ENCODE measurements around the gene PRPF19. TPM values are rescaled to one million over a fixed set of nuclear protein-coding genes. Genes with fewer than 3 reads are reported as not detected.

PRPF19 gene
- total and polyA plus RNA-seq, 9 of the 15 experiments (the other 6 are each of a cell fraction or from before 2014, with no cell fraction given): 9.4 to 212 (median 73.2) TPM

DNA sequence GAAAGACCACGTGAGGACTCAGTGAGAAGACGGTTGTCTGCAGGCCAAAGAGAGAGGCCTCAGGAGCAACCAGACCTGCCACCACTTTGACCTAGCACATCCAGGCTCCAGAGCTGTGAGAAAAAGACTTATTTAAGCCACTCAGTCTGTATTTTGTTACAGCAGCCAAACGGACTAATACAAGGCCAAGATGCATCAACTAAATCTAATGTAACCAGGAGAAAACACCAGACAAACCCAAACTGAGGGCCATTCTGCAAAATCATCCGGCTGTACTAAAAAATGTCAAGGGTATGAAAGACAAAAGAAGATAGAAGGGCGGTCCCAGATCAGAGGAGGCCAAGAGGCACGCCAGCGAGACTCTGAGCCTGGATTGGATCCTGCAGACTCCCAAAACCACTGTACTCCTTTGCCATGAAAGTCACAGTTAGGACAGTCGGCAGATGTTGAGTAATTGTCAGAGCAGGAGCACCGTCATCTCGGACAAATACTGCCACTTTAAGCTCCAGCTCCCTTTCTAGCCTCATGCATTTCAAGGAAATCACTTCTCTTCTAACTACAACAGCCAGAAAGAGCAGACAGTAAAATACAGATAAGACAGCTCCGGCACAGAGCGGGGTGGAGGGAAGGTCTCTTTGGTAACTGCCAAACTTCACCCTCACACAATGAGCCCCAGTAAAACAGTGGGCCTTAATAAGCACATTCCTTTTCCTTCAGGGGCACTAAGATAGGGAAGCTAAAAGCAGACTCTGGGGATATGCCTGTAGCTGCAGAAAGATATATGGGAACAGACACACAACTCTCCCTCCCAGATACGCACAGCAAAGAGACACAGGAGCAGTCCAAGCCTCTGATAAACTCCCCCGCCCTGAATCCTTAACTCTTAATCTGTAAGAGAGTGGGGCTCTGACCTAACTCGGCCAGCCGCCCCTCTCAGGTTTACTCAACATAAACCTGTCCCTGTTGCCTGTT lies 42.5 kb downstream of the PRPF19 start (continued):
- TF ChIP-seq, protein P1, sequence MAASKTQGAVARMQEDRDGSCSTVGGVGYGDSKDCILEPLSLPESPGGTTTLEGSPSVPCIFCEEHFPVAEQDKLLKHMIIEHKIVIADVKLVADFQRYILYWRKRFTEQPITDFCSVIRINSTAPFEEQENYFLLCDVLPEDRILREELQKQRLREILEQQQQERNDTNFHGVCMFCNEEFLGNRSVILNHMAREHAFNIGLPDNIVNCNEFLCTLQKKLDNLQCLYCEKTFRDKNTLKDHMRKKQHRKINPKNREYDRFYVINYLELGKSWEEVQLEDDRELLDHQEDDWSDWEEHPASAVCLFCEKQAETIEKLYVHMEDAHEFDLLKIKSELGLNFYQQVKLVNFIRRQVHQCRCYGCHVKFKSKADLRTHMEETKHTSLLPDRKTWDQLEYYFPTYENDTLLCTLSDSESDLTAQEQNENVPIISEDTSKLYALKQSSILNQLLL (CRISPR knock-in tag; IDR thresholded peaks at IDR 0.05; ENCODE audit: borderline replicate concordance): no peak
- TF ChIP-seq, protein P2, sequence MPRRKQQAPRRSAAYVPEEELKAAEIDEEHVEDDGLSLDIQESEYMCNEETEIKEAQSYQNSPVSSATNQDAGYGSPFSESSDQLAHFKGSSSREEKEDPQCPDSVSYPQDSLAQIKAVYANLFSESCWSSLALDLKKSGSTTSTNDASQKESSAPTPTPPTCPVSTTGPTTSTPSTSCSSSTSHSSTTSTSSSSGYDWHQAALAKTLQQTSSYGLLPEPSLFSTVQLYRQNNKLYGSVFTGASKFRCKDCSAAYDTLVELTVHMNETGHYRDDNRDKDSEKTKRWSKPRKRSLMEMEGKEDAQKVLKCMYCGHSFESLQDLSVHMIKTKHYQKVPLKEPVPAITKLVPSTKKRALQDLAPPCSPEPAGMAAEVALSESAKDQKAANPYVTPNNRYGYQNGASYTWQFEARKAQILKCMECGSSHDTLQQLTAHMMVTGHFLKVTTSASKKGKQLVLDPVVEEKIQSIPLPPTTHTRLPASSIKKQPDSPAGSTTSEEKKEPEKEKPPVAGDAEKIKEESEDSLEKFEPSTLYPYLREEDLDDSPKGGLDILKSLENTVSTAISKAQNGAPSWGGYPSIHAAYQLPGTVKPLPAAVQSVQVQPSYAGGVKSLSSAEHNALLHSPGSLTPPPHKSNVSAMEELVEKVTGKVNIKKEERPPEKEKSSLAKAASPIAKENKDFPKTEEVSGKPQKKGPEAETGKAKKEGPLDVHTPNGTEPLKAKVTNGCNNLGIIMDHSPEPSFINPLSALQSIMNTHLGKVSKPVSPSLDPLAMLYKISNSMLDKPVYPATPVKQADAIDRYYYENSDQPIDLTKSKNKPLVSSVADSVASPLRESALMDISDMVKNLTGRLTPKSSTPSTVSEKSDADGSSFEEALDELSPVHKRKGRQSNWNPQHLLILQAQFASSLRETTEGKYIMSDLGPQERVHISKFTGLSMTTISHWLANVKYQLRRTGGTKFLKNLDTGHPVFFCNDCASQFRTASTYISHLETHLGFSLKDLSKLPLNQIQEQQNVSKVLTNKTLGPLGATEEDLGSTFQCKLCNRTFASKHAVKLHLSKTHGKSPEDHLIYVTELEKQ (CRISPR knock-in tag; IDR thresholded peaks at IDR 0.05): no peak
- TF ChIP-seq POU5F1 (IDR thresholded peaks at IDR 0.05; ENCODE audit: borderline replicate concordance, low read depth, low read length, partially characterized antibody): no peak
- no peak for TF ChIP-seq ILK (tag; IDR thresholded peaks at IDR 0.05; ENCODE audit: borderline replicate concordance, low read depth)
- TF ChIP-seq, protein P3, sequence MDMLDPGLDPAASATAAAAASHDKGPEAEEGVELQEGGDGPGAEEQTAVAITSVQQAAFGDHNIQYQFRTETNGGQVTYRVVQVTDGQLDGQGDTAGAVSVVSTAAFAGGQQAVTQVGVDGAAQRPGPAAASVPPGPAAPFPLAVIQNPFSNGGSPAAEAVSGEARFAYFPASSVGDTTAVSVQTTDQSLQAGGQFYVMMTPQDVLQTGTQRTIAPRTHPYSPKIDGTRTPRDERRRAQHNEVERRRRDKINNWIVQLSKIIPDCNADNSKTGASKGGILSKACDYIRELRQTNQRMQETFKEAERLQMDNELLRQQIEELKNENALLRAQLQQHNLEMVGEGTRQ (CRISPR knock-in tag; IDR thresholded peaks at IDR 0.05): 0 out of 2 replicates have a peak, but pooled peaks have one; percentile 2
- TF ChIP-seq SMARCA4 (IDR thresholded peaks at IDR 0.05): peak; percentile 64
- peak; percentile 59; the same call in 1 of the 2 replicates for TF ChIP-seq SMARCE1 (IDR thresholded peaks at IDR 0.05)
- no peak for TF ChIP-seq NR2C2 (CRISPR knock-in tag; IDR thresholded peaks at IDR 0.05)
- no peak for TF ChIP-seq NR2C2 (tag; IDR thresholded peaks at IDR 0.05)
- TF ChIP-seq HDAC2 (IDR thresholded peaks at IDR 0.05): peak; percentile 79
- 0 out of 2 replicates have a peak, but pooled peaks have one; percentile 31 for TF ChIP-seq NBN (IDR thresholded peaks at IDR 0.05; ENCODE audit: low read depth)
- peak; percentile 53; the same call in 1 of the 2 replicates for TF ChIP-seq ZBTB7A (IDR thresholded peaks at IDR 0.05; ENCODE audit: borderline replicate concordance, control insufficient read depth, low read depth, low read length)
- no peak for TF ChIP-seq TCF7L2 (IDR thresholded peaks at IDR 0.05; ENCODE audit: low read depth, low read length)
- TF ChIP-seq TBL1XR1 (IDR thresholded peaks at IDR 0.05; ENCODE audit: low read length in 2 of 2): no peak
- TF ChIP-seq CEBPB (tag; IDR thresholded peaks at IDR 0.05): peak; percentile 63
- TF ChIP-seq, protein P4, sequence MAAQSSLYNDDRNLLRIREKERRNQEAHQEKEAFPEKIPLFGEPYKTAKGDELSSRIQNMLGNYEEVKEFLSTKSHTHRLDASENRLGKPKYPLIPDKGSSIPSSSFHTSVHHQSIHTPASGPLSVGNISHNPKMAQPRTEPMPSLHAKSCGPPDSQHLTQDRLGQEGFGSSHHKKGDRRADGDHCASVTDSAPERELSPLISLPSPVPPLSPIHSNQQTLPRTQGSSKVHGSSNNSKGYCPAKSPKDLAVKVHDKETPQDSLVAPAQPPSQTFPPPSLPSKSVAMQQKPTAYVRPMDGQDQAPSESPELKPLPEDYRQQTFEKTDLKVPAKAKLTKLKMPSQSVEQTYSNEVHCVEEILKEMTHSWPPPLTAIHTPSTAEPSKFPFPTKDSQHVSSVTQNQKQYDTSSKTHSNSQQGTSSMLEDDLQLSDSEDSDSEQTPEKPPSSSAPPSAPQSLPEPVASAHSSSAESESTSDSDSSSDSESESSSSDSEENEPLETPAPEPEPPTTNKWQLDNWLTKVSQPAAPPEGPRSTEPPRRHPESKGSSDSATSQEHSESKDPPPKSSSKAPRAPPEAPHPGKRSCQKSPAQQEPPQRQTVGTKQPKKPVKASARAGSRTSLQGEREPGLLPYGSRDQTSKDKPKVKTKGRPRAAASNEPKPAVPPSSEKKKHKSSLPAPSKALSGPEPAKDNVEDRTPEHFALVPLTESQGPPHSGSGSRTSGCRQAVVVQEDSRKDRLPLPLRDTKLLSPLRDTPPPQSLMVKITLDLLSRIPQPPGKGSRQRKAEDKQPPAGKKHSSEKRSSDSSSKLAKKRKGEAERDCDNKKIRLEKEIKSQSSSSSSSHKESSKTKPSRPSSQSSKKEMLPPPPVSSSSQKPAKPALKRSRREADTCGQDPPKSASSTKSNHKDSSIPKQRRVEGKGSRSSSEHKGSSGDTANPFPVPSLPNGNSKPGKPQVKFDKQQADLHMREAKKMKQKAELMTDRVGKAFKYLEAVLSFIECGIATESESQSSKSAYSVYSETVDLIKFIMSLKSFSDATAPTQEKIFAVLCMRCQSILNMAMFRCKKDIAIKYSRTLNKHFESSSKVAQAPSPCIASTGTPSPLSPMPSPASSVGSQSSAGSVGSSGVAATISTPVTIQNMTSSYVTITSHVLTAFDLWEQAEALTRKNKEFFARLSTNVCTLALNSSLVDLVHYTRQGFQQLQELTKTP (IDR thresholded peaks at IDR 0.05; ENCODE audit: low read depth in 1 of 2, partially characterized antibody in 2 of 2): peak in 1 of 2 experiments; percentile 56
- 0 out of 2 replicates have a peak, but pooled peaks have one; percentile 15 for TF ChIP-seq CXXC5 (CRISPR knock-in tag; IDR thresholded peaks at IDR 0.05)
